SK-N-SH (cell line): ENCODE results near the gene CNDP2.

Source experiments
- CTCF ChIP-seq: fragments of 200-600 bp; sonication (generic); IDR thresholded peaks from 2 replicates; pipeline ENCODE4 v1.6.1; 2017; ENCODE audit warnings: antibody characterized with exemption, mild to moderate bottlenecking, moderate library complexity
- EZH2phosphoT487 ChIP-seq: fragments of 200-600 bp; sonication (generic); IDR thresholded peaks from 2 replicates; pipeline ENCODE4 v1.6.1; 2017; ENCODE audit warnings: low read depth, mixed run types, mild to moderate bottlenecking, antibody characterized with exemption, moderate library complexity, borderline replicate concordance
- GABPA ChIP-seq: IDR thresholded peaks from 2 replicates; pipeline ENCODE4 v1.4.0; 2012; ENCODE audit warnings: low read depth, mild to moderate bottlenecking
- JUND ChIP-seq: IDR thresholded peaks from 2 replicates; pipeline ENCODE4 v1.4.0; 2012
- POLR2AphosphoS5 ChIP-seq: IDR thresholded peaks from 2 replicates; pipeline ENCODE4 v1.6.1; 2012; ENCODE audit warnings: low read depth, low read length
- TAF1 ChIP-seq: IDR thresholded peaks from 2 replicates; pipeline ENCODE4 v1.6.1; 2012; ENCODE audit warnings: low read depth, mild to moderate bottlenecking, low read length, moderate library complexity, borderline replicate concordance

- TF ChIP-seq CTCF, result no peak
- no peak for TF ChIP-seq JUND
- no peak for TF ChIP-seq TAF1
- no peak for TF ChIP-seq GABPA
- TF ChIP-seq POLR2AphosphoS5, result no peak
- no peak for TF ChIP-seq EZH2phosphoT487
Observed at GRCh38 chr18:74497324-74497676, 1.1 kb downstream of the CNDP2 start.
